Measurements from ENCODE around the gene CEP41.

GRCh38 chr7:130393101-130393561 lies 47.7 kb downstream of the CEP41 start:
- TF ChIP-seq CTCF (IDR thresholded peaks at IDR 0.05) = no peak
- TF ChIP-seq POLR2A (IDR thresholded peaks at IDR 0.05) = no peak
